Measurements from ENCODE around the gene NID2.

- TF ChIP-seq CTCF (IDR thresholded peaks at IDR 0.05) (no peak), POLR2A (IDR thresholded peaks at IDR 0.05) (no peak)
Measured at GRCh38 chr14:52072266-52072780, 3.5 kb upstream of the NID2 start.

Data from lower leg skin (tissue), 3 donors.